ENCODE results near the gene PRCP. TPM values are rescaled to one million over a fixed set of nuclear protein-coding genes. Genes with fewer than 3 reads are reported as not detected.

The PRCP gene
- total and polyA plus RNA-seq, 7 donors, result 11.5 to 23.5 (median 12.1) TPM

GRCh38 chr11:82899186-82899820 lies 927 bp downstream of the PRCP start:
- no peaks in the 10 kb centered on the region for H3K36me3 ChIP-seq (ENCODE audit: insufficient read depth in 1 of 2, low read depth in 1 of 2)
- peaks cover 17% of the 10 kb centered on the region for H3K4me1 ChIP-seq
- DNase-seq (no peak), ATAC-seq (no peak)
- intact Hi-C loops (cut with DNase I), result no loop called here
- no peak for TF ChIP-seq CTCF (IDR thresholded peaks at IDR 0.05)
- no peaks in the 10 kb centered on the region for H3K9me3 ChIP-seq
- H3K27ac ChIP-seq, result peak overlapping the region; percentile 88
- peak overlapping the region; percentile 84 for H3K4me3 ChIP-seq
- WGBS, 3 donors, result 29 to 46% (median 29%) methylated on average over 3 of the region's 3 CpGs
- no peaks in the 10 kb centered on the region for H3K27me3 ChIP-seq (ENCODE audit: insufficient read depth in 3 of 3, low read length in 2 of 3)

GRCh38 chr11:82898241-82898640 lies 2.0 kb downstream of the PRCP start:
- DNase-seq, result no peak
- intact Hi-C loops (cut with DNase I), result no loop called here
- no peaks in the 10 kb centered on the region for H3K27me3 ChIP-seq (ENCODE audit: insufficient read depth in 3 of 3, low read length in 2 of 3)
- ATAC-seq, result no peak
- no peaks in the 10 kb centered on the region for H3K9me3 ChIP-seq
- H3K4me1 ChIP-seq, result peaks cover 23% of the 10 kb centered on the region
- WGBS, 3 donors, result 23 to 24% (median 24%) methylated on average over 1 of the region's 1 CpG
- TF ChIP-seq CTCF (IDR thresholded peaks at IDR 0.05), result no peak
- H3K4me3 ChIP-seq, result peak overlapping the region; percentile 84
- H3K27ac ChIP-seq, result no peak overlapping the region
- H3K36me3 ChIP-seq (ENCODE audit: insufficient read depth in 1 of 2, low read depth in 1 of 2), result no peaks in the 10 kb centered on the region

GRCh38 chr11:82896183-82896582 lies 4.0 kb downstream of the PRCP start:
- DNase-seq (no peak), ATAC-seq (no peak)
- Histone ChIP-seq H3K4me1 (peaks cover 23% of the 10 kb centered on the region), H3K27me3 (ENCODE audit: insufficient read depth in 3 of 3, low read length in 2 of 3) (no peaks in the 10 kb centered on the region), H3K27ac (no peak overlapping the region), H3K36me3 (ENCODE audit: insufficient read depth in 1 of 2, low read depth in 1 of 2) (no peaks in the 10 kb centered on the region), H3K9me3 (no peaks in the 10 kb centered on the region), H3K4me3 (no peak overlapping the region)
- intact Hi-C loops (cut with DNase I), result no loop called here
- TF ChIP-seq CTCF (IDR thresholded peaks at IDR 0.05), result no peak
- WGBS, 3 donors, result 96 to 97% (median 96%) methylated on average over 6 of the region's 6 CpGs

- Histone ChIP-seq H3K4me1 (peaks cover 23% of the 10 kb centered on the region), H3K4me3 (no peak overlapping the region), H3K9me3 (no peaks in the 10 kb centered on the region), H3K27me3 (ENCODE audit: insufficient read depth in 3 of 3, low read length in 2 of 3) (no peaks in the 10 kb centered on the region), H3K27ac (no peak overlapping the region), H3K36me3 (ENCODE audit: insufficient read depth in 1 of 2, low read depth in 1 of 2) (no peaks in the 10 kb centered on the region)
- TF ChIP-seq CTCF (IDR thresholded peaks at IDR 0.05), result no peak
- intact Hi-C loops (cut with DNase I), result no loop called here
- ATAC-seq (no peak), DNase-seq (no peak)
These were observed 4.7 kb downstream of the PRCP start for GRCh38 chr11:82895437-82896091.

All from psoas muscle (tissue), 8 donors.